HL-60/S4 (cell line): ENCODE data around the gene KRTAP17-1.
"Not testable (repeated sequence)": the region's sequence is repeated elsewhere in the genome, so short reads cannot be mapped to it uniquely, and the experiment has no call there.

Experiments
- in situ Hi-C: fragments of 300-500 bp; cut with MboI; formaldehyde crosslinking; loops from 2 replicates; pipeline ENCODE4 v1.14.3; 2022; ENCODE audit warnings: low sequenced_read_pairs

The KRTAP17-1 gene, protein sequence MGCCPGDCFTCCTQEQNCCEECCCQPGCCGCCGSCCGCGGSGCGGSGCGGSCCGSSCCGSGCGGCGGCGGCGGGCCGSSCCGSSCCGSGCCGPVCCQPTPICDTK

GRCh38 chr17:41315204-41315794, at the start of gene KRTAP17-1:
KRTAP17-1 (minus strand) TSS chr17:41315710; CDS start chr17:41315650, 60 bp downstream.
- in situ Hi-C loops, result no loop called here

GRCh38 chr17:41363881-41364280, 48.4 kb upstream of the KRTAP17-1 start:
- in situ Hi-C loops, result no loop called here

- in situ Hi-C loops, result no loop called here
Measured at GRCh38 chr17:41360296-41360995, 44.9 kb upstream of the KRTAP17-1 start.

DNA sequence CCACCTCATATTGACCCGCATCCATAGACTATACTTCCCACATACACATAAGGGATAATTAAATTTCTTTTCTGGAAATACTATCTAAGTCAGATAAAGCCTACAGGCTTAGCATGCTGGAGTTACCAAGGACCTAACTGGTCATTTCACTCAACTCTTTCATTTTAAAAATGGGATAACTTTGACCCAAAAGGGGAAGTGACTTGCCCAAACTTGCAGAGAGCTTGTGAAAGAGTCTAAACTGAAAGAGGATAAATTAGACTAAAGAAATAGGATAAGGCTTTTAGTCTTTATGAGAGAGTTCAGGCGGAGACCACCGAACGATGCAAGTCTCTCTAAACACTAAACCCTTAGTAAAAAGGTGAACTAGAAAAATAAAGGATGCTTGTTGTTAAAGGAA, 39.0 kb upstream of the KRTAP17-1 start:
- in situ Hi-C loops, result no loop called here

- in situ Hi-C loops, result no loop called here
Measured at GRCh38 chr17:41352597-41353366, 37.3 kb upstream of the KRTAP17-1 start.

DNA sequence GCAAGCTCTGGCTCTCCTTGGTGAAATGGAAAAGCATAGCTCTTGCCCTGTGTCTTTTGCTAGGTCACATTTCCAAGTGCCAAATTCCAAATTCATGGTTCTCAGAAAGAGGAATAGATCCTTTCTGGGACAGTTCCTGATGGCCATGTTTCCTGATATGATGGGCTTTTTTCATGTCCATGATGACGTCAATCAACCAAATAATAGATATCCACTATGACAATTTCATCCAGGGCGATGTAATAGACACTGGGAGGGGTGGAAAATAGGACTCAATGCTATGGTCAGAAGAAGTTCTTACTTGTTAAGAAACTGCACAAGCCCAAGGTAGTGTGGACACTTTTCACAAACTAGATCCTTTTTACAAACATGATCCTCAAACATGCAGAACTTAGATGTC, 35.7 kb upstream of the KRTAP17-1 start:
- in situ Hi-C loops, result no loop called here

- in situ Hi-C loops, result not testable (repeated sequence)
Measured at GRCh38 chr17:41350381-41350878, 34.9 kb upstream of the KRTAP17-1 start, which contains the start of gene KRT33A. KRT33A (minus strand) TSS chr17:41350828; CDS start chr17:41350767, 61 bp downstream.

DNA sequence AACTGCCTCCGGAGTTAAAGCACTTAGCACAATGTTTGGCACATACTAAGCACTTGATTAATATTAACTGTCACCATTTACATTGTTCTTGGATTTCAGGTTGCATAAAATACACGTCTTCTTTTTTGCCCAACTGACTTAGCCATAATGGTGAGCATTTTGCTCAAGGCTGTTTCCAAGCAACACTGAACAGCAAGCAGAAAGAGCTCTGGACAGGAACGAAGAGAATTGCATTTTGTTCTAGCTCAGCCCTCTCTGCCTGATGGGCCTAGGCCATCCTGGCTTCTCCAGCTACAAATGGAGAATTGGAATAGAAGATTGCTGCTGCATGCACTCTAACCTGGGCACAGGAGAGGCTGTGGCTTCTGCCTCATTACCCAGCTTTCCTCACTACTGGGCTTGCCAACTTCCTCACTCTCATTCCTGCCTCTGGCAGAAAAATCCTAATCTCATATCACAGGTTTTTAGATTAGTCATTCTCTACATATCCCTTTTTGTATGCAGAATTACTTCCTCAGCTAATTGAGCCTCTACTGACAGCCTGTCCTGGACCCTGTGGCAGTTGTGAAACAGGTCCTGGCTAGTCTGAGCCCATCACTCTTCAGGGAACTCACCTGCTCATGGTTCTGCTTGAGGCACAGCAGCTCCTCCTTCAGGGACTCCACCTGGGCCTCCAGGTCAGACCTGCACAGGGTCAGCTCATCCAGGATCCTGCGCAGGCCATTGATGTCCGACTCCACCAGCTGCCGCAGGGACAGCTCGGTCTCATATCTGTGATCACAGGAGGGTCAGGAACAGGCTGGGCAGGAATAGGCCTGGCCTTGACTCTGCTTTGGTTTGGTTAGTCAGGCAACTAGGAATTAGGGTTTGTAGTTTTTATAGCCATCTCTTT, 32.6 kb upstream of the KRTAP17-1 start:
- in situ Hi-C loops, result no loop called here

- in situ Hi-C loops, result not testable (repeated sequence)
Measured at GRCh38 chr17:41346421-41346820, 30.9 kb upstream of the KRTAP17-1 start.

DNA sequence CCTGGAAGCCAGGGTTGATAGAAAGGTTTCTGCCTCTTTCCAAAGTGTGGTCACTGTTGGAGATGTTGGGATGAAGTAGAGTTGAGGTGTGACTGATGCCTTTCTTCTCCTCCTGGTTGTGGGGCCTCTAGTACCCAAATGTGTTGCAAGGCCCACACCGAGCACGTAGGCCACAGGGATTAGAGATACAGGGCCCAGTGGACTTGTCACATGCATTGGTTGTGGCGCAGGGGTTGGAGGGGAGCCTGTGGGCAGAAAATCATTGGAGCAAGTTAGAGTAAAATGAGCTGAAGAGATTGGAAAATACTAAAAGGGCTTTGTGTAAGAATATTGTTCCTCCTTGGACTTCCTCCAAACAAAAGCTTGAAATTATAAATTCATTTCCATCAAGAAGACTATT, 30.5 kb upstream of the KRTAP17-1 start:
- in situ Hi-C loops, result no loop called here

GRCh38 chr17:41343029-41343428, 27.5 kb upstream of the KRTAP17-1 start:
- in situ Hi-C loops, result no loop called here

DNA sequence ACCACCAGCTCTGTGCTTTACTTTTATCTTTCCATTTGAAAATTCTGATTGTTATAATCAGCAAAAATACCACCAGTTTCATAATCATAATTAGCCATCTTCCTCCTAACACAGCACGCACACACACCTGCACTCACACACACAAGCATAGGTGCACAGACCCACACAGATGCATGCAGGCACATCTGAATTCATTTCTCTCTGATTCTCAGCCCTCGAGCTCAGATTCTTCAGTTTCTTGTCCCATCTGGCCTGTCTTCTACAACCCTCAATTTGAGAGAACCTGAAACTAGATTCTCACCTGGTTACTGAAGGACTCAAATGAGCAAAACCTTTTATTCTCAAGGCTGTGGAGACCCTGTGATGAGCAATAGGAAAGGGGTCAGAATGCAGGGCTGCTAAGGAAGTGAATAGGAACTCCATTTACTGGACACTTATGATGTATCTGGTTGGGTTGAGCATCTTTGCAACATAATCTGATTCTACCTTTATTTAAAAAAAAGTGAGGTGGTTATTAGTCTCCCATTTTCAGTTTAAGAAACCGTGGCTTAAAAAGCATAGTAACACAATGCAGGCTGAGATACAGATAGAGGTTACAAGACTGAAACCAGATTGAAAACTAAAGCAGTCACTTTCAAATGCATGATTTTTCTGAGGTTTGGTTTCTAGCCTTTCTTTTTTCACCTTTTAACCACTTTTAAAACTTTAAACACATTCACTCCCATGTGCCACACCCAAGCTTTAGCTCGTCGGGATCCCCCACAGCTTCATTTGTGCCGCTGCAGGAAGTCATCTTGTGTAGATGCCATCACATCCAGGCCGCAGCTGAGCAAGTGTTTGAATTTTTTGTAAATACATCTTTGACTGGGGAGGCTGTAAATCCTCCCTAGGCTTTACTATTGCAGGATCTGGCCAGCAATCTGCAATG, 25.7 kb upstream of the KRTAP17-1 start:
- in situ Hi-C loops, result no loop called here

- in situ Hi-C loops, result no loop called here
Measured at GRCh38 chr17:41340494-41340893, 25.0 kb upstream of the KRTAP17-1 start.

GRCh38 chr17:41339571-41340172, 24.2 kb upstream of the KRTAP17-1 start:
- in situ Hi-C loops, result no loop called here

DNA sequence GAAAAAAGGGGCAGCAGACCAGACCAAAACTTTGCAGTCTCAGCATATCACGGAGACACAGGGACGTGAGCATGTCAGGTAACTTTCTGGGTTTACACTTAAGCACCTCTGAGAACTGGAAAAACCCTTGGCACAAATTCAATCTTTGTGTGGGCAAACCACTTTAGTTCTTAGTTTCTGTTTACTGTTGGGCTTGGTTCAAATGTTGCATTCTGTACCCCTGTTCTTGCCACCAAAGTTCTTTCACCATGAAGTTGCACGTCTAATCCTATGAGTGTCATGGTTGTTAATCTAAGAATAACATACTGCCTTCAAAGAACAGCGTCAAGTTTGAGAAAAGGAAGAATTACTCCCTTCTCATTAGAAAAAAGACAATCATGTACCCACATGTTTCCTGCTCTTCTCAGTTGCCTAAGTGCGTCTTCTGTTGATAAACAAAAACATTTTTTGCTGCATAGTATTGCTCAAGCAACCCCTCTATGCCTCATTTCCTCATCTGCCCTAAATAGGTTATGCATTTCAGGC, 23.5 kb upstream of the KRTAP17-1 start:
- in situ Hi-C loops, result no loop called here

- in situ Hi-C loops, result no loop called here
Measured at GRCh38 chr17:41335747-41336146, 20.2 kb upstream of the KRTAP17-1 start.

- in situ Hi-C loops, result no loop called here
Measured at GRCh38 chr17:41334385-41335305, 19.1 kb upstream of the KRTAP17-1 start.

GRCh38 chr17:41333836-41334235, 18.3 kb upstream of the KRTAP17-1 start:
- in situ Hi-C loops, result no loop called here
